SU-DHL-6 (cell line): ENCODE data around the gene NLGN2.

Experiments
- H2AFZ ChIP-seq: fragments of 200-600 bp; sonication (generic); 2 replicates; pipeline ENCODE4 v1.6.1; 2014; ENCODE audit warnings: low read depth, mild to moderate bottlenecking, moderate library complexity, mixed read lengths, antibody characterized with exemption, low read length; ENCODE audit not compliant: severe bottlenecking
- H3F3A ChIP-seq: fragments of 200-600 bp; shearing (Covaris generic); 2 replicates; pipeline ENCODE4 v1.6.0; 2016; ENCODE audit warnings: antibody characterized with exemption, mild to moderate bottlenecking; ENCODE audit not compliant: insufficient read depth
- H3K27ac ChIP-seq: fragments of 200-600 bp; sonication (generic); 2 replicates; pipeline ENCODE4 v1.5.1; 2016; ENCODE audit warnings: low read depth, mild to moderate bottlenecking, low read length, moderate library complexity, mixed read lengths
- H3K27me3 ChIP-seq: fragments of 200-600 bp; sonication (generic), shearing (Covaris generic); 2 replicates; pipeline ENCODE4 v1.6.0; 2014; ENCODE audit warnings: mild to moderate bottlenecking, low read length
- H3K36me3 ChIP-seq: fragments of 200-600 bp; sonication (generic); 2 replicates; pipeline ENCODE4 v1.6.1; 2014; ENCODE audit warnings: mild to moderate bottlenecking, low read length, mixed read lengths
- H3K4me2 ChIP-seq: fragments of 300-600, 200-600 bp; shearing (Covaris generic), sonication (generic); 2 replicates; pipeline ENCODE4 v1.6.0; 2014; ENCODE audit warnings: low read length, low read depth, mild to moderate bottlenecking; ENCODE audit not compliant: poor library complexity, severe bottlenecking
- H3K4me3 ChIP-seq: fragments of 200-600 bp; sonication (generic); 2 replicates; pipeline ENCODE4 v1.5.1; 2014; ENCODE audit warnings: antibody characterized with exemption, low read length, mild to moderate bottlenecking, mixed read lengths; ENCODE audit not compliant: insufficient read depth, poor library complexity, severe bottlenecking
- H3K79me2 ChIP-seq: fragments of 200-600 bp; sonication (generic); 2 replicates; pipeline ENCODE4 v1.6.1; 2014; ENCODE audit warnings: mild to moderate bottlenecking, low read length, moderate library complexity; ENCODE audit not compliant: insufficient read depth
- H3K9ac ChIP-seq: fragments of 200-600 bp; sonication (generic); 2 replicates; pipeline ENCODE4 v1.7.0; 2014; ENCODE audit warnings: mild to moderate bottlenecking, low read length
- H3K9me2 ChIP-seq: fragments of 200-600 bp; sonication (generic); replicated peaks from 2 replicates; pipeline ENCODE4 v1.6.1; 2014; ENCODE audit warnings: low read length; ENCODE audit not compliant: insufficient read depth
- H3K9me3 ChIP-seq: fragments of 200-600 bp; sonication (generic); 2 replicates; pipeline ENCODE4 v1.6.1; 2014; ENCODE audit warnings: low read length, mixed read lengths; ENCODE audit not compliant: insufficient read depth
- H4K20me1 ChIP-seq: fragments of 200-600 bp; sonication (generic); 2 replicates; pipeline ENCODE4 v1.6.1; 2014; ENCODE audit warnings: low read depth, mild to moderate bottlenecking, antibody characterized with exemption, low read length, moderate library complexity, mixed read lengths
- EZH2phosphoT487 ChIP-seq: fragments of 200-600 bp; sonication (generic), shearing (Covaris generic); conservative IDR thresholded peaks from 2 replicates; pipeline ENCODE4 v1.6.1; 2018; ENCODE audit warnings: mild to moderate bottlenecking, antibody characterized with exemption, low read length, moderate library complexity, mixed read lengths
- TF ChIP-seq, protein P1 (sequence below): fragments of 200-600 bp; sonication (generic); IDR thresholded peaks from one replicate; pipeline ENCODE4 v1.5.1; 2017; ENCODE audit warnings: antibody characterized with exemption, mild to moderate bottlenecking, low read length, moderate library complexity; ENCODE audit not compliant: insufficient read depth, poor library complexity, severe bottlenecking

The NLGN2 gene

DNA sequence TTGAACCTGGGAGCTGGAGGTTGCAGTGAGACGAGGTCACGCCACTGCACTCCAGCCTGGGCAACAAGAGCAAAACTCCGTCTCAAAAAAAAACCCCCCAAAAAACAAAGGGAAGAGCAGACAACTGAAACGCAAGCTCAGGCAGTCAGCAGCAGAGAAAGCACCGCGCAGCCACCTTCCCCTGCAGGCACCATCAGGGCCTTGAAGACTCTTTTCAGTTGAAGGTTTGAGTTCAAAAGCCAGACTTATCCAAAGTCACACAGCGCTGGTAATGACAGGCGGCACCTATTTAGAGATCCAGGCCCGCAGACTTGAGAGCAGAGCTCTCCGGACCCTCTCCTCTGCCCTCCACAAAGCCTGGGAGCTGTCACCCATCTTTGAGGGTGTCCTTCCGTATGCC lies 60.6 kb downstream of the NLGN2 start:
- no peak overlapping the region for H3K4me3 ChIP-seq
- H3K36me3 ChIP-seq: no peaks in the 10 kb centered on the region
- H3K9me3 ChIP-seq: no peaks in the 10 kb centered on the region
- H2AFZ ChIP-seq: no peak overlapping the region
- no peaks in the 10 kb centered on the region for H4K20me1 ChIP-seq
- no peaks in the 10 kb centered on the region for H3K79me2 ChIP-seq
- no peak overlapping the region for H3K27ac ChIP-seq
- no peak overlapping the region for H3K4me2 ChIP-seq
- no peaks in the 10 kb centered on the region for H3K27me3 ChIP-seq
- TF ChIP-seq EZH2phosphoT487: no peak
- TF ChIP-seq, protein P1, sequence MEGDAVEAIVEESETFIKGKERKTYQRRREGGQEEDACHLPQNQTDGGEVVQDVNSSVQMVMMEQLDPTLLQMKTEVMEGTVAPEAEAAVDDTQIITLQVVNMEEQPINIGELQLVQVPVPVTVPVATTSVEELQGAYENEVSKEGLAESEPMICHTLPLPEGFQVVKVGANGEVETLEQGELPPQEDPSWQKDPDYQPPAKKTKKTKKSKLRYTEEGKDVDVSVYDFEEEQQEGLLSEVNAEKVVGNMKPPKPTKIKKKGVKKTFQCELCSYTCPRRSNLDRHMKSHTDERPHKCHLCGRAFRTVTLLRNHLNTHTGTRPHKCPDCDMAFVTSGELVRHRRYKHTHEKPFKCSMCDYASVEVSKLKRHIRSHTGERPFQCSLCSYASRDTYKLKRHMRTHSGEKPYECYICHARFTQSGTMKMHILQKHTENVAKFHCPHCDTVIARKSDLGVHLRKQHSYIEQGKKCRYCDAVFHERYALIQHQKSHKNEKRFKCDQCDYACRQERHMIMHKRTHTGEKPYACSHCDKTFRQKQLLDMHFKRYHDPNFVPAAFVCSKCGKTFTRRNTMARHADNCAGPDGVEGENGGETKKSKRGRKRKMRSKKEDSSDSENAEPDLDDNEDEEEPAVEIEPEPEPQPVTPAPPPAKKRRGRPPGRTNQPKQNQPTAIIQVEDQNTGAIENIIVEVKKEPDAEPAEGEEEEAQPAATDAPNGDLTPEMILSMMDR: no peak
- H3F3A ChIP-seq: no peaks in the 10 kb centered on the region
- H3K9me2 ChIP-seq: no peaks in the 10 kb centered on the region
- H3K9ac ChIP-seq: no peak overlapping the region

DNA sequence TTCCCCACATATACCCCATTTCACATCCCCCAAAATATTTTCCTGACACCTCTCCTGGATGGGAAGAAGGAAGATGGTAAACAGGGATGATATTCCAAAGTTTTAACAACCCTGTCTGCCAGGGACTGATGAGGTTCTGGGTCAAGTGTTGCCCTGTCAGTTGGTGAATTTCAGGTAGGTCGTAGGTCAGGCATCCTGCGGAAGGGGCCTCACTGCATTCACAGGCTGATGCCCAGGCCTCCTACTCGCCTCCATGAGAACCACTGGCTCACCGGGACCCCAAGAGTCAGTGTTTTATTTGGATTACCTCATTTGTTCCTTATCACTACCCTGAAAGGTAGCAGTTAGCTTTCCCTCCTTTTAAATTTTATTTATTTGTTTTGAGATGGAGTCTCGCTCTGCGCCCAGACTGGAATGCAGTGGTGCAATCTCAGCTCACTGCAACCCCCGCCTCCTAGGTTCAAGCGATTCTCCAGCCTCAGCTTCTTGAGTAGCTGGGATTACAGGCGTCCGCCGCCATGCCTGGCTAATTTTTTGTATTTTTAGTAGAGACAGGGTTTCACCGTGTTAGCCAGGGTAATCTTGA lies 61.3 kb downstream of the NLGN2 start:
- no peaks in the 10 kb centered on the region for H3K9me3 ChIP-seq
- no peak overlapping the region for H2AFZ ChIP-seq
- no peaks in the 10 kb centered on the region for H3F3A ChIP-seq
- no peaks in the 10 kb centered on the region for H4K20me1 ChIP-seq
- H3K4me2 ChIP-seq: no peak overlapping the region
- H3K9me2 ChIP-seq: no peaks in the 10 kb centered on the region
- no peak overlapping the region for H3K9ac ChIP-seq
- no peaks in the 10 kb centered on the region for H3K36me3 ChIP-seq
- no peak overlapping the region for H3K4me3 ChIP-seq
- no peak overlapping the region for H3K27ac ChIP-seq
- no peak for TF ChIP-seq EZH2phosphoT487
- TF ChIP-seq, protein P1: no peak
- H3K27me3 ChIP-seq: no peaks in the 10 kb centered on the region
- no peaks in the 10 kb centered on the region for H3K79me2 ChIP-seq
